Endothelial cell of umbilical vein (primary cell): Measurements from ENCODE around the gene FHIT. TPM values are rescaled to one million over a fixed set of nuclear protein-coding genes. Genes with fewer than 3 reads are reported as not detected.

Source experiments
- BruUV-seq: library from RNA; stranded (reverse); fragments of 400-500 nt; replicated peaks from 2 replicates; lab custom pipeline; 2021; lab: Mats Ljungman, UMichigan
- CTCF ChIA-PET: fragments of 300-600, 350-600 bp; sonication (Branson Sonifier 250); formaldehyde crosslinking; loops from one replicate; lab custom pipeline; 2021; ENCODE audit warnings: antibody characterized with exemption, inconsistent platforms; lab: Charles Lee
- POLR2A ChIA-PET: fragments of 300-600, 350-600 bp; sonication (Branson Sonifier 250); formaldehyde crosslinking; loops from one replicate; lab custom pipeline; 2021; ENCODE audit warnings: antibody characterized with exemption, inconsistent platforms; lab: Charles Lee
- DNase-seq: peaks from one replicate; pipeline ENCODE4 v3.0.0-alpha.2; 2011; ENCODE audit warnings: low read depth, low spot score
- FAIRE-seq: peaks from 2 replicates; lab custom pipeline; 2011; peaks lifted over from hg19 to GRCh38; lab: Jason Lieb, UNC
- H2AFZ ChIP-seq: 2 replicates; pipeline ENCODE4 v1.6.0; 2012; ENCODE audit warnings: low read depth, low read length, control low read depth, inconsistent platforms
- H3K27ac ChIP-seq: 2 replicates; pipeline ENCODE4 v1.5.1; 2011; ENCODE audit warnings: low read depth, mild to moderate bottlenecking, control low read depth, low read length, moderate library complexity; ENCODE audit not compliant: insufficient read depth
- H3K27me3 ChIP-seq, 2 experiments: 2 replicates each; pipeline versions ENCODE4 v1.6.0 to v1.6.1; 2011; ENCODE audit warnings: low read length in 2 of 2, mixed read lengths in 1 of 2; ENCODE audit not compliant: control insufficient read depth in 2 of 2, insufficient read depth in 2 of 2
- H3K36me3 ChIP-seq, 2 experiments: 2 replicates in 1 of 2; 3 replicates in 1 of 2; pipeline ENCODE4 v1.5.1; 2011; ENCODE audit warnings: low read length in 2 of 2, mild to moderate bottlenecking in 1 of 2, moderate library complexity in 1 of 2; ENCODE audit not compliant: control insufficient read depth in 2 of 2, insufficient read depth in 2 of 2; ENCODE audit errors: extremely low read depth in 1 of 2
- H3K4me1 ChIP-seq: 3 replicates; pipeline ENCODE4 v1.5.1; 2011; ENCODE audit warnings: mild to moderate bottlenecking, low read length; ENCODE audit not compliant: control insufficient read depth, insufficient read depth; ENCODE audit errors: extremely low read depth
- H3K4me2 ChIP-seq: 2 replicates; pipeline ENCODE4 v1.6.1; 2011; ENCODE audit warnings: low read length, control low read depth, mixed read lengths; ENCODE audit not compliant: insufficient read depth
- H3K4me3 ChIP-seq, 3 experiments: fragments of 200-600 bp in 1 of 3; sonication (generic), shearing (Covaris generic) in 1 of 3; replicated peaks in 1 of 3; 2 replicates each; pipeline ENCODE4 v1.5.1; 2011 to 2016; ENCODE audit warnings: control low read depth in 3 of 3, low read length in 3 of 3, mild to moderate bottlenecking in 2 of 3, inconsistent platforms in 1 of 3, low read depth in 1 of 3, moderate library complexity in 1 of 3; ENCODE audit not compliant: insufficient read depth in 1 of 3
- H3K79me2 ChIP-seq: 2 replicates; pipeline ENCODE4 v1.6.0; 2012; ENCODE audit warnings: low read length, inconsistent platforms; ENCODE audit not compliant: control insufficient read depth, insufficient read depth
- H3K9ac ChIP-seq: replicated peaks from 2 replicates; pipeline ENCODE3; 2011; ENCODE audit warnings: low read length, control low read depth; ENCODE audit not compliant: insufficient read depth; ENCODE audit errors: extremely low read depth
- H3K9me1 ChIP-seq: replicated peaks from 3 replicates; pipeline ENCODE4 v1.6.0; 2011; ENCODE audit warnings: mild to moderate bottlenecking, low read length; ENCODE audit not compliant: control insufficient read depth, insufficient read depth; ENCODE audit errors: extremely low read depth
- H3K9me3 ChIP-seq: replicated peaks from 2 replicates; pipeline ENCODE4 v1.5.1; 2012; ENCODE audit warnings: low read length, inconsistent platforms; ENCODE audit not compliant: control insufficient read depth, insufficient read depth
- H4K20me1 ChIP-seq: replicated peaks from 2 replicates; pipeline ENCODE3; 2011; ENCODE audit warnings: mild to moderate bottlenecking, low read length; ENCODE audit not compliant: control insufficient read depth, insufficient read depth; ENCODE audit errors: extremely low read depth
- EZH2 ChIP-seq: IDR thresholded peaks from 2 replicates; pipeline ENCODE4 v1.6.1; 2012; ENCODE audit warnings: borderline replicate concordance, low read depth, mild to moderate bottlenecking, moderate library complexity, low read length, inconsistent platforms; ENCODE audit not compliant: severe bottlenecking
- FOS ChIP-seq: IDR thresholded peaks from 2 replicates; pipeline ENCODE4 v1.6.1; 2011; ENCODE audit warnings: mild to moderate bottlenecking, low read length, moderate library complexity, borderline replicate concordance; ENCODE audit not compliant: insufficient read depth
- GATA2 ChIP-seq: IDR thresholded peaks from 2 replicates; pipeline ENCODE4 v1.7.0; 2011; ENCODE audit warnings: low read depth, mild to moderate bottlenecking, moderate library complexity, mixed read lengths, low read length; ENCODE audit not compliant: insufficient read length, insufficient read depth
- JUN ChIP-seq: IDR thresholded peaks from 2 replicates; pipeline ENCODE4 v1.6.1; 2011; ENCODE audit warnings: borderline replicate concordance, low read depth; ENCODE audit not compliant: insufficient read length, insufficient read depth
- MYC ChIP-seq: IDR thresholded peaks from one replicate; pipeline ENCODE4 v1.6.1; 2011; ENCODE audit warnings: mild to moderate bottlenecking, low read depth, low read length
- POLR2A ChIP-seq: IDR thresholded peaks from 2 replicates; pipeline ENCODE4 v1.6.1; 2012; ENCODE audit warnings: low read depth, mild to moderate bottlenecking, control low read depth, low read length
- POLR2AphosphoS5 ChIP-seq: IDR thresholded peaks from 2 replicates; pipeline ENCODE4 v1.6.1; 2012; ENCODE audit warnings: low read depth, mild to moderate bottlenecking, control low read depth, low read length, moderate library complexity; ENCODE audit not compliant: insufficient read depth
- dilution Hi-C: fragments of 300-500 bp; cut with MboI; formaldehyde crosslinking; loops from one replicate; pipeline ENCODE4 v1.15.0; 2019; ENCODE audit warnings: low sequenced_read_pairs; ENCODE audit not compliant: extremely low pct_ligation_motif_present
- intact Hi-C: fragments of 100-400 bp; cut with micrococcal nuclease; formaldehyde crosslinking; loops from one replicate; pipeline ENCODE4 v1.10.0; 2022
- polyA plus RNA-seq, 4 experiments: library from polyadenylated mRNA; depleted of rRNA in 3 of 4; stranded (reverse) in 3 of 4; unstranded in 1 of 4; fragments of >200 nt; gene quantifications; 2 replicates each; pipeline versions ENCODE4 v1.2.1 to v1.2.3, GENCODE V29; 2011 to 2012; ENCODE audit warnings: missing spikeins in 1 of 4
- total RNA-seq: library from RNA; stranded (reverse); gene quantifications from 2 replicates; pipeline ENCODE4 v1.2.3, GENCODE V29; 2021
- TF ChIP-seq, protein P1 (sequence below), 2 donors: IDR thresholded peaks; 1 replicate in 1 of 2; 2 replicates in 1 of 2; pipeline ENCODE4 v1.5.1; 2011; ENCODE audit warnings: low read length in 2 of 2, mild to moderate bottlenecking in 2 of 2, moderate library complexity in 2 of 2, control low read depth in 1 of 2, inconsistent platforms in 1 of 2, low read depth in 1 of 2; ENCODE audit not compliant: insufficient read depth in 1 of 2; ENCODE audit errors: extremely low read depth in 1 of 2
- TF ChIP-seq, protein P2 (sequence below): IDR thresholded peaks from 2 replicates; pipeline ENCODE4 v1.6.1; 2011; ENCODE audit not compliant: insufficient read depth, insufficient read length

Gene FHIT
- total and polyA plus RNA-seq, 2 donors (not counting 3 experiments of a cell fraction or from before 2014, with no cell fraction given) = 0.47 to 2.2 TPM

DNA sequence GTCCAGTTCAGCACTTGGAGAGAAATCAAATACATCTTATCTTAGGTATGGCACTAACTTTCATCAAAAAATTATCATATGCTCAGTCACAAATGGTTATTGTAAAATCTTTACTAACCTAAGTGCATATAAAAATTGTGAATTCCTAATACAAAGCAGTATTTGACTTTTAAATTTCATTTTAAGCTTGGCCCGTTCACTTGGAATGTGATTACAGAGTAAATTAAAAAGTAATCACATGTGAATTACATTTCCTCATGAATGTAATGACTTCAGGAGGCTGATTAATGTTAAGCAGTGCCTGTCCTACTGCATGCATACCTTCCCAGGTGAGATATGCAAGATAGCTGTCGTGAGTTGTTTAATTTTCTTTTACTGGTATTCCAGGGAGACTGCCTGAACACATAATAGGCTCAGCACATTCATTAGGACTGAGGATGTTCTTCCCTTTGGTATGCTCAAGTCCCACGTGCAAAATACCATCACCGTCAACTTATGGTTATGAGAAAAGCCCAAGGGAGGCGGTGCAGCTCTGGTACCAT lies 1053.0 kb downstream of the FHIT start:
- Histone ChIP-seq H2AFZ (no peak overlapping the region), H3K79me2 (no peaks in the 10 kb centered on the region), H4K20me1 (no peaks in the 10 kb centered on the region), H3K27me3 (no peaks in the 10 kb centered on the region), H3K9me1 (no peaks in the 10 kb centered on the region), H3K36me3 (no peaks in the 10 kb centered on the region), H3K9ac (no peak overlapping the region), H3K4me2 (no peak overlapping the region), H3K4me3 (no peak overlapping the region), H3K9me3 (no peaks in the 10 kb centered on the region), H3K4me1 (no peaks in the 10 kb centered on the region), H3K27ac (no peak overlapping the region)
- TF ChIP-seq, protein P1, sequence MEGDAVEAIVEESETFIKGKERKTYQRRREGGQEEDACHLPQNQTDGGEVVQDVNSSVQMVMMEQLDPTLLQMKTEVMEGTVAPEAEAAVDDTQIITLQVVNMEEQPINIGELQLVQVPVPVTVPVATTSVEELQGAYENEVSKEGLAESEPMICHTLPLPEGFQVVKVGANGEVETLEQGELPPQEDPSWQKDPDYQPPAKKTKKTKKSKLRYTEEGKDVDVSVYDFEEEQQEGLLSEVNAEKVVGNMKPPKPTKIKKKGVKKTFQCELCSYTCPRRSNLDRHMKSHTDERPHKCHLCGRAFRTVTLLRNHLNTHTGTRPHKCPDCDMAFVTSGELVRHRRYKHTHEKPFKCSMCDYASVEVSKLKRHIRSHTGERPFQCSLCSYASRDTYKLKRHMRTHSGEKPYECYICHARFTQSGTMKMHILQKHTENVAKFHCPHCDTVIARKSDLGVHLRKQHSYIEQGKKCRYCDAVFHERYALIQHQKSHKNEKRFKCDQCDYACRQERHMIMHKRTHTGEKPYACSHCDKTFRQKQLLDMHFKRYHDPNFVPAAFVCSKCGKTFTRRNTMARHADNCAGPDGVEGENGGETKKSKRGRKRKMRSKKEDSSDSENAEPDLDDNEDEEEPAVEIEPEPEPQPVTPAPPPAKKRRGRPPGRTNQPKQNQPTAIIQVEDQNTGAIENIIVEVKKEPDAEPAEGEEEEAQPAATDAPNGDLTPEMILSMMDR (IDR thresholded peaks at IDR 0.05; ENCODE audit: extremely low read depth in 1 of 2, insufficient read depth in 1 of 2, low read depth in 1 of 2, low read length in 2 of 2) = no peak
- TF ChIP-seq EZH2 = no peak
- no peak for TF ChIP-seq JUN
- no peak for TF ChIP-seq POLR2AphosphoS5
- TF ChIP-seq MYC = no peak
- TF ChIP-seq, protein P2, sequence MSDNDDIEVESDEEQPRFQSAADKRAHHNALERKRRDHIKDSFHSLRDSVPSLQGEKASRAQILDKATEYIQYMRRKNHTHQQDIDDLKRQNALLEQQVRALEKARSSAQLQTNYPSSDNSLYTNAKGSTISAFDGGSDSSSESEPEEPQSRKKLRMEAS = no peak
- TF ChIP-seq FOS = no peak
- no peak for TF ChIP-seq POLR2A
- TF ChIP-seq GATA2 = no peak
- POLR2A ChIA-PET = no interaction called here
- intact Hi-C loops = no loop called here
- DNase-seq (no peak), FAIRE-seq (no peak)
- BruUV-seq = no TSS peak
- dilution Hi-C loops = no loop called here
- CTCF ChIA-PET = no interaction called here
